Activated T-helper 1 cell treated with anti-CD3 and anti-CD28 coated beads, Interleukin-12 subunit alpha, Interleukin-12 subunit beta, Interleukin-2, Interleukin-4 antibody, amounts not matched to agents 30 ng/mL and 10 ng/mL and 1 ng/mL, durations not matched to agents 14 hours and 24 hours and 36 hours (primary cell): ENCODE results near the gene ARFGAP1. TPM values are rescaled to one million over a fixed set of nuclear protein-coding genes. Genes with fewer than 3 reads are reported as not detected.

Experiments used
- DNase-seq: peaks from one replicate; pipeline ENCODE4 v3.0.0; 2021; ENCODE audit warnings: low spot score
- H3K27ac Mint-ChIP-seq: one replicate; pipeline ENCODE4 v1.8.0; 2021; ENCODE audit warnings: mild to moderate bottlenecking, mixed read lengths
- H3K27me3 Mint-ChIP-seq: one replicate; pipeline ENCODE4 v1.8.0; 2022; ENCODE audit warnings: mild to moderate bottlenecking, moderate library complexity, mixed read lengths; ENCODE audit not compliant: insufficient read depth
- H3K36me3 Mint-ChIP-seq: one replicate; pipeline ENCODE4 v1.8.0; 2021; ENCODE audit warnings: low read depth, mixed read lengths
- H3K4me1 Mint-ChIP-seq: one replicate; pipeline ENCODE4 v1.8.0; 2021; ENCODE audit warnings: low read depth, mixed read lengths
- H3K4me3 Mint-ChIP-seq: one replicate; pipeline ENCODE4 v1.8.0; 2021; ENCODE audit warnings: mild to moderate bottlenecking, moderate library complexity, mixed read lengths
- H3K9me3 Mint-ChIP-seq: one replicate; pipeline ENCODE4 v1.8.0; 2021; ENCODE audit warnings: mixed read lengths
- intact Hi-C: fragments of 100-400 bp; cut with micrococcal nuclease; formaldehyde crosslinking; loops from one replicate; pipeline ENCODE4 v1.15.1; 2024
- total RNA-seq: library from RNA; stranded (reverse); gene quantifications from 2 replicates; pipeline ENCODE4 v1.2.3, GENCODE V29; 2022

ARFGAP1 gene
- total RNA-seq, 1 donor from 2014 or later, result 107 TPM

DNA sequence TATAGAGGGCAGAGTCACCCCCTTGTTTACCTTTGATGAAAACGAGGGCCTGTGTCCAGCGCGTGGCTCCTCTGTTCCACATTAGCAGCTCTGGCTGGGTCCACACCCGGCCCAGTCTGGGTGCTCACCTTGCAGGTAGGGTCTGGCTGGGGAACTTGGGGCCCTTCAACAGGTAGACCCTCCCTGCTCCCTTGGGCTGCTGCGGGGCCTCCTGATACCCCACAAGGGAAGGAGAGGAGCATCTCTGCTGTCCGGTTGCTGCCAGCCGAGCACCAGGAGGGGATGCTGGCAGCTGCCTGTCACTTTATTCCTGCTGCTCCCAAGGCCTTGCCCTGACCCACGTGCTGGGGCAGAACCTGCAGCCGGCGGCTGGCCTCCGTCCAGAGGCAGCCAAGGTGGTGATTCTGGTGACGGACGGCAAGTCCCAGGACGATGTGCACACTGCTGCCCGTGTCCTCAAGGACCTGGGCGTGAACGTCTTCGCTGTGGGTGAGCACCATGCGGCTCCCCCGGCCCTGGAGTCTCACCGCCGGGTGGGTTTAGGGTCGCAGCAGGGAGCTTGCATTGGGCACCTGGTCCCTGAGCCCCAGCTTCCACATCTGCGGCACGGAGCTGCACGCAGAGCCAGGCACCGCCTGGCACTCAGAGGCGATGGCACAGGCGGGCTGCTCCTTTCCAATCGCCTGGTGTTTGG, 35.8 kb downstream of the ARFGAP1 start:
- no peak overlapping the region for H3K4me3 Mint-ChIP-seq
- H3K4me1 Mint-ChIP-seq, result no peaks in the 10 kb centered on the region
- H3K27ac Mint-ChIP-seq, result no peak overlapping the region
- no peaks in the 10 kb centered on the region for H3K27me3 Mint-ChIP-seq
- H3K36me3 Mint-ChIP-seq, result no peaks in the 10 kb centered on the region
- intact Hi-C loops, result no loop called here
- H3K9me3 Mint-ChIP-seq, result no peaks in the 10 kb centered on the region
- no peak for DNase-seq

GRCh38 chr20:63309261-63310071, 36.9 kb downstream of the ARFGAP1 start:
- Mint-ChIP-seq H3K9me3 (no peaks in the 10 kb centered on the region), H3K4me1 (no peaks in the 10 kb centered on the region), H3K36me3 (no peaks in the 10 kb centered on the region), H3K27me3 (no peaks in the 10 kb centered on the region), H3K27ac (no peak overlapping the region), H3K4me3 (no peak overlapping the region)
- no peak for DNase-seq
- intact Hi-C loops, result loop anchor here (1.0 kb wide), 1 partner anchor 72 kb away; no protein-coding TSS in a partner anchor

- H3K36me3 Mint-ChIP-seq, result no peaks in the 10 kb centered on the region
- no peak overlapping the region for H3K27ac Mint-ChIP-seq
- intact Hi-C loops, result no loop called here
These were observed 37.8 kb downstream of the ARFGAP1 start for GRCh38 chr20:63310265-63310991.

GRCh38 chr20:63311186-63311832, 38.7 kb downstream of the ARFGAP1 start:
- intact Hi-C loops, result no loop called here
- Mint-ChIP-seq H3K27me3 (no peaks in the 10 kb centered on the region), H3K4me3 (no peak overlapping the region), H3K27ac (no peak overlapping the region), H3K4me1 (no peaks in the 10 kb centered on the region), H3K36me3 (no peaks in the 10 kb centered on the region), H3K9me3 (no peaks in the 10 kb centered on the region)
- DNase-seq, result no peak

More at GRCh38 chr20:63310265-63310991, 37.8 kb downstream of the ARFGAP1 start:
- Mint-ChIP-seq H3K27me3 (no peaks in the 10 kb centered on the region), H3K4me1 (no peaks in the 10 kb centered on the region), H3K9me3 (no peaks in the 10 kb centered on the region), H3K4me3 (no peak overlapping the region)
- no peak for DNase-seq

DNA sequence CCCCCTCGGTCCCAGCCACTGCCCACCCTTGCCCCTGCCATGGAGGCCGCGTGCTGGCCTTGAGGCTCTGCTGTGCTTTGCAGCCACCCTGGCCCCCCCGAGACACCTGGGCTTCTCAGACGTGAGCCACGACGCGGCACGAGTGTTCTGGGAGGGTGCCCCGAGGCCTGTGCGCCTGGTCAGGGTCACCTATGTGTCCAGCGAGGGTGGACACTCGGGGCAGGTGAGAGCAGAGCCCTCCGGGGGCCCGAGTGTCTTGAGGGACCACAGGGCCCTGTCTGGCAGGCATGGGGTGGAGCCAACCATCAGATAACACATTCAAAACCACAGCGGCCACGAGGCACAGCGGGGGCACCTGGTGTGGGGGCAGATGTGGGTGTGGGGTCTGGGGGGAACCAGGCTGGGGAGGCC, 39.2 kb downstream of the ARFGAP1 start:
- Mint-ChIP-seq H3K27ac (no peak overlapping the region), H3K4me3 (no peak overlapping the region), H3K36me3 (no peaks in the 10 kb centered on the region), H3K27me3 (no peaks in the 10 kb centered on the region), H3K4me1 (no peaks in the 10 kb centered on the region), H3K9me3 (no peaks in the 10 kb centered on the region)
- intact Hi-C loops, result no loop called here
- DNase-seq, result no peak

GRCh38 chr20:63312273-63312672, 39.7 kb downstream of the ARFGAP1 start:
- intact Hi-C loops, result no loop called here
- no peak for DNase-seq
- Mint-ChIP-seq H3K27ac (no peak overlapping the region), H3K36me3 (no peaks in the 10 kb centered on the region), H3K27me3 (no peaks in the 10 kb centered on the region), H3K4me1 (no peaks in the 10 kb centered on the region), H3K4me3 (no peak overlapping the region), H3K9me3 (no peaks in the 10 kb centered on the region)

DNA sequence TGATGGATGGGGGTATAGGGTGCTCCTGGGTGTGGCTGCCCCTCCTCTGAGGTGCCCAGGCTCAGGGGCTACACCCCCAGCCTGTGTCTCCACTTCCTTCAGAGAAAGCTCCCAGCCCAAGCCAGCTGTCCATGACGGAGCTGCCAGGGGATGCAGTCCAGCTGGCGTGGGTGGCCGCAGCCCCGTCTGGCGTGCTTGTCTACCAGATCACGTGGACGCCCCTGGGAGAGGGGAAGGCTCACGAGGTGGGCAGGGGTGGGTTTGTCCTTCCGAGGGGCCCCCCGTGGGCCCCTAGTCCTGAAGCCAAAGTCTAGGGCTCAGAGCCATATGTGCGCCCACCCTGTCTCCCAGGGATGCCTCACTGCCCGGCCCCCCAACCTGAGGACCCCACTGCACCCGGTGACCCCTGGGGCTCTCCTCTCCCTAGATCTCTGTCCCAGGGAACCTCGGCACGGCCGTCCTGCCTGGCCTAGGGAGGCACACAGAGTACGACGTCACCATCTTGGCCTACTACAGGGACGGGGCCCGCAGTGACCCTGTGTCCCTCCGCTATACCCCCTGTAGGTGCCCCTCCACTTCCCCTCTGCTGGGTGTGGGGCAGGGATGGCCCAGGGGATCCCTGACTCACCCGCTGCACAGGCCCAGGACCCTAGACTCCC, 40.2 kb downstream of the ARFGAP1 start:
- no peak overlapping the region for H3K4me3 Mint-ChIP-seq
- no peak overlapping the region for H3K27ac Mint-ChIP-seq
- intact Hi-C loops, result no loop called here
- no peaks in the 10 kb centered on the region for H3K36me3 Mint-ChIP-seq
- no peak for DNase-seq
- no peaks in the 10 kb centered on the region for H3K4me1 Mint-ChIP-seq
- no peaks in the 10 kb centered on the region for H3K9me3 Mint-ChIP-seq
- no peaks in the 10 kb centered on the region for H3K27me3 Mint-ChIP-seq

GRCh38 chr20:63313349-63314014, 40.9 kb downstream of the ARFGAP1 start:
- no peaks in the 10 kb centered on the region for H3K36me3 Mint-ChIP-seq
- H3K9me3 Mint-ChIP-seq, result no peaks in the 10 kb centered on the region
- H3K4me1 Mint-ChIP-seq, result no peaks in the 10 kb centered on the region
- no peaks in the 10 kb centered on the region for H3K27me3 Mint-ChIP-seq
- intact Hi-C loops, result no loop called here
- H3K4me3 Mint-ChIP-seq, result no peak overlapping the region
- no peak for DNase-seq
- no peak overlapping the region for H3K27ac Mint-ChIP-seq

DNA sequence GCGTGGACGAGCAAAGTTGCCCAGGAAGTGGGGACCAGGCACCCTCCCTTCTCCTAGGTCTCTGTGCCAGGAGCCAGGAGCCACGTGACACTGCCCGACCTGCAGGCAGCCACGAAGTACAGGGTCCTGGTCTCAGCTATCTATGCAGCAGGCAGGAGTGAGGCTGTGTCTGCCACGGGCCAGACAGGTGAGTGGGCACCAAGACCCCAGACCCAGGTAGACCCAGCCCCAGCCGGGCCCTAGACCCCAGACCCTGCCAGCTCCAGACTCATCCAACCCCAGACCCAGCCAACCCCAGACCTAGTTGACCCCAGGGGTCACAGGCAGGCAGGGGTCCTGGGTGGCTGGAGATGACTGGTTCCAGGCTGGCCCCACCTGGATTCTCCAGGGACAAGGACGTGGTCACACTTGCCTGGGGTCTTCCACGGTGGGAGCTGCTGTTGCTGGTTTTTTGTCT, 41.4 kb downstream of the ARFGAP1 start:
- no peak for DNase-seq
- no peaks in the 10 kb centered on the region for H3K4me1 Mint-ChIP-seq
- no peaks in the 10 kb centered on the region for H3K36me3 Mint-ChIP-seq
- no peak overlapping the region for H3K4me3 Mint-ChIP-seq
- H3K27me3 Mint-ChIP-seq, result no peaks in the 10 kb centered on the region
- H3K27ac Mint-ChIP-seq, result no peak overlapping the region
- no peaks in the 10 kb centered on the region for H3K9me3 Mint-ChIP-seq
- intact Hi-C loops, result no loop called here

DNA sequence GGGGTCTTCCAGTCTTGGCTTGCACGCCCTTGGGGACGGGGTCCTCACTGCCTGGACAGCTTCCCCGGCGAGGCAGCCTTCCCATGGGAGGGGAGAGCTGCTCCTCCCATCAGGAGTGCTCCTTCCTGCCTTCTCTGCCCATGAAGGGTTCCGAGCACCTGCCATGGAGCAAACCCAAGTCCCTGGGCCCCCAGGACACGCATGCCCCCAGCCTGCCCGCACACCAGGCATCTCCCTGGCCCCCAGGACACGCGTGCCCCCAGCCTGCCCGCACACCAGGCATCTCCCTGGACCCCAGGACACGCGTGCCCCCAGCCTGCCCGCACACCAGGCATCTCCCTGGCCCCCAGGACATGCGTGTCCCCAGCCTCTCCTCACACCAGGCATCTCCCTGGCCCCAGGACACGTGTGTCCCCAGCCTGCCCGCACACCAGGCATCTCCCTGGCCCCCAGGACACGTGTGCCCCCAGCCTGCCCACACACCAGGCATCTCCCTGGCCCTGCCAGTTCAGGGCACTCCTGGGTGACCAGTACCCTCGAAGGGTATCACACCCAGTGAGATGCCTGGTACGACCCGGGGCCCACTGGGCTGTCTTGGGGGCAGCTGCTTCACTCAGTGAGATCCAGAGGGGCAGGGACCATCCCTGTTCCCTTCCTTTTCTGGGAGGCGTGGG, 42.1 kb downstream of the ARFGAP1 start:
- H3K4me1 Mint-ChIP-seq, result no peaks in the 10 kb centered on the region
- H3K4me3 Mint-ChIP-seq, result no peak overlapping the region
- no peak for DNase-seq
- intact Hi-C loops, result no loop called here
- H3K27ac Mint-ChIP-seq, result no peak overlapping the region
- H3K9me3 Mint-ChIP-seq, result no peaks in the 10 kb centered on the region
- H3K36me3 Mint-ChIP-seq, result no peaks in the 10 kb centered on the region
- H3K27me3 Mint-ChIP-seq, result no peaks in the 10 kb centered on the region

- H3K36me3 Mint-ChIP-seq, result no peaks in the 10 kb centered on the region
- H3K4me3 Mint-ChIP-seq, result no peak overlapping the region
- H3K27ac Mint-ChIP-seq, result no peak overlapping the region
- intact Hi-C loops, result no loop called here
- no peak for DNase-seq
- H3K27me3 Mint-ChIP-seq, result no peaks in the 10 kb centered on the region
- H3K9me3 Mint-ChIP-seq, result no peaks in the 10 kb centered on the region
- no peaks in the 10 kb centered on the region for H3K4me1 Mint-ChIP-seq
These were observed 42.7 kb downstream of the ARFGAP1 start for GRCh38 chr20:63315240-63315689.
